NOMO-1 (cell line): ENCODE results near the gene CHST8.

Experiments
- DNase-seq, 2 experiments: peaks; one replicate each; lab custom pipeline; 2025; ENCODE audit not compliant: unreplicated experiment in 2 of 2; lab: John Stamatoyannopoulos, UW

CHST8 gene

DNA sequence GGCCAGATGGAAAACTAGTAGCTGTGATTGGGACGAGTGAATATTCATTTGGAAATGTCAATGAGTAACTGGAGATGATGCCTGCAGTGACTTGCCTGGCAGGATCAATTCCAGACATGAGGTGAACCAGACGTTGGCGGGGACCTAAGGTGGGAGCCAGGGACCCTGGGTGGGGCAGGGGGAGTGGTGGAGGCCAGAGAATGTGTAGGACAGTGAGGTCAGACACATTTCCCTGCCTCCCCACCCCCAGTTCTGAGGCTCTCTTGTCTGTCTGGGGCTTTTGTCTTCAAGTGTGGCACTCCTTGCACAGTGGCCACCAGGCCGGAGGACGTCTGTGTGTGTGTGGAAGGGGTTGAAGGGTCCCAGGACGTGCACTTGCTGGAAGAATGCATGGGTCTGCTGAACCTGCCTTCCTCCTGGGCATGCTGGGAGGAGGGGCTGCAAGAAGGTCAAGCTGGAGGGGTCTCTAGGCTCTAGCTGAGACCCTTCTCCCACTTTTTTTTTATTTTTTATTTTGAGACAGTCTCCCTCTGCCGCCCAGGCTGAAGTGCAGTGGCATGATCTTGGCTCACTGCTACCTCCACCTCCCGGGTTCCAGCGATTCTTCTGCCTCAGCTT lies 51.6 kb downstream of the CHST8 start:
- DNase-seq: no peak

- no peak for DNase-seq
Observed at GRCh38 chr19:33673996-33674625, 52.4 kb downstream of the CHST8 start.

GRCh38 chr19:33674626-33675367 lies 53.0 kb downstream of the CHST8 start:
- DNase-seq: no peak

GRCh38 chr19:33675501-33676124 lies 53.9 kb downstream of the CHST8 start:
- no peak for DNase-seq

GRCh38 chr19:33676999-33677665 lies 55.4 kb downstream of the CHST8 start:
- DNase-seq: no peak

DNA sequence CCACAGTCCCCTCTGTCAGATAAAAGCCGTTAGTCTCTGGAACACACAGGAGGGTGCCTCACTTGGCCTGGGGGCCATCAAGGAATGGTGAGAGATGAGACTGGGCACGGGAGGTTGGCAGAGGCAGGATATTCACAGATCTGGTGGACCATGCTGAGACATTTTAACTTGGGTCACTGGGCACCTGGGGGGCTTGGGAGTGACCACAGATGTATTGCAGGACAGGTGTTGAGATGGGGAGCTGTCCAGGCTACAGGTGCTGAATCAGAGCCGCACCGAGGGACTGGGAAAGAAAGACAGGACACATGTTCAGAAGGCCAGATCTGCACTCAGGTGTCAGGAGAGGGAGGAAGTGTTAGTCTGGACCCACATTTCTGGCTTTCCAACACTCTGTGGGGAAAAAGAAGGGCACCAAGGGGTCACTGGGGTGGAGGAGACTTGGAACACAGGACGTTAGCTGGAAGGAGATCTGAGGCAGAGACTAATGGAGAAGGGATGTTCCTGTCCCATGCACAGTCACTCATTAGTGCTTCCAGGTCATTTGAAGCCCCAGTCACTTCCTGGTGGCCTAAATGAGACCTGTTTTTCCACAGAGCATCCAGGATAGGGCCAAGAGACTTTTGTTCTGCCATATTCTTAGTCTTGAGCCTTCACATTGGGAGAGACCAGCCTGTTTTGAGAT lies 56.1 kb downstream of the CHST8 start:
- DNase-seq: no peak

GRCh38 chr19:33678796-33679585 lies 57.2 kb downstream of the CHST8 start:
- no peak for DNase-seq

- no peak for DNase-seq
Observed at GRCh38 chr19:33679696-33680095, 57.9 kb downstream of the CHST8 start.

GRCh38 chr19:33681081-33681680 lies 59.4 kb downstream of the CHST8 start:
- no peak for DNase-seq

- no peak for DNase-seq
Observed at GRCh38 chr19:33683881-33684537, 62.3 kb downstream of the CHST8 start.

GRCh38 chr19:33684538-33685232 lies 62.9 kb downstream of the CHST8 start:
- DNase-seq: no peak

DNA sequence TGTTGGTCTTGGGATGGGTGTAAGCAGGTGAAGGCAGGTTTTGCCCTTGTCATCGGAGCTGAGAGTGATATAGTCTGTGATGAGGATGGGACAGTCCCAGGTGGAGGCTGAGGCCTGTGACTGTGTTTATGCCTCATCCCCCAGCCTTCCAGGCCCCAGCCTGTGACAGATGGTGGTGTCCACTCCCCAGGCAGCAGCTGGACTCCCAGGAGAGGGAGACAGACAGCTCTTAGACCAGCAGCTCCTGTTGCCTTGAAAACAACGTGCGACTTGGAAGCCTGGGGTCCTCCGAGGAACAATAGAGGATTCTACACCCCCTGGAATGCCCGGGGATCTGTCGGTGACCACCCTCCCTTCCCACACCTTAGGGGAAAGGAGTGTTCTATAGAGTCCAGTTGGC lies 63.8 kb downstream of the CHST8 start:
- no peak for DNase-seq

- DNase-seq: no peak
Observed at GRCh38 chr19:33686262-33686661, 64.5 kb downstream of the CHST8 start.

DNA sequence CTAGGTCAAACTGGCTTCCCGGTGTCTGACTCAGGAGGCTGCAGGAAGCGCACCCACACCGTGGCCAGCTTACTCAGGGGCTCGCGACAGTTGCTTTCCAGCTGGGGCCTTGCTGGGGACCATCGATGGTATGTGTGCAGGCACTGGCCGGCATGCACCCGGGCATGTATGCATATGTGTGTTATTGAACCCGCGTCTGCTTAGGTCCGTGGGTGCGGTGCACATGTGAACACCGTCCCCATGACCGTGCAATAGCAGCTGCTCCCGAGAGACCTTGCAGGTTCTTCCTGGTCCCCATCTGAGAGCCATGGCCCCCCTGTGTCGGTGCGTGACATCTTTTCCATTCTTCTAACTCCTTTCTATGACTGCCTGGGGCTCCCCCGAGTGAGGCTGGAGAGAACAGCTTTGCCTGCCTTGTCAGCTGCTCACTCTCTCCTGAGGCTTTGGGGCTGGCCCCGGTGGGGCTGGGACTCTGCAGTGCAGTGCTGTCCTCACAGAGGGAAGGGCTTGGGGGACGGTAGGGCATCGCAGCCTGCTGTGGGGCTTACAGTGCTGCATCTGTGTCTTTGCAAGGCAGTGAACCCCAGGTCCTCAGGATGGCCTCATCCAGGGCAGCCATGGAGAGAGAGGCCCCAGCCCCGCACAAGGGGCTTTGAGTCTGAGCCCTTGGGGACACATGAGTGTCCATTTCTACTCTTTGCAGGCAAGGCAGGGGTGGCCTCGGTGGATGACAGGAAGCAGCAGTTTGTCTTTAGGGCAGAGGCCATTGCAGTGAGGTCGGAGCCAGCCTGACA lies 65.1 kb downstream of the CHST8 start:
- DNase-seq: no peak

DNA sequence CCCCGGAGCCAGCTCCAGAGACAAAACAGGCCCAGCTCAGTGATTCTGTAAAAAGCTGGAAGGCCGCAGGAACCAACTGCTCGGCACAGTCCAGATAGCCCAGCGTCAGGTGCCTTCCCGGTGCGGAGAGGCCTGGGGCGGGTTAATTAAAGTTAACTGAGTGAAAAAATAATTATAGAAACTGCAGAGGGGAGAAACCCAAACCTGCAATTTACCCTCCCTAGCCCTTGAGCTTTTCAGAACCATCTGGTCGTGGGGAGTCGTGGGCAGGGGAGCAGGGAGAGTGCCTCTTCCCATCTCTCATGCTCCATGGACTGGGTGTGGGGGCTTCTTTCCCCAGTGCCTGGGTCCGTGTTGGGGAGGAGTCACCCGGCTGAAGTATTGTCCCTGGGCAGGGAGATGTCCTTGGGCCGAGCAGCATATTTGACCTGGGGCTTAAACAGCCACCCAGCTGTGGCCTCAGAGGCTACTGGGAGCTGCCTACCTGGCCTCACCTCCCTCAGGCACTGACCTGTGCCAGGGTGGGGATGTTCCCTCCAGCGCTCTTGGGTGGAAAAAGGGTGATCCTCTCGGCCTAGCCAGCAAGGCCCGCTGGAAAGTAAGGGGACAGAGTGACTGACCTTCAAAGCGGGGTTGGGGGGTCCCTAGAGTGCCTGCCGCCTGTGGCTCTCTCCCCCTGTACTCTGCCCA lies 65.9 kb downstream of the CHST8 start:
- DNase-seq: no peak

DNA sequence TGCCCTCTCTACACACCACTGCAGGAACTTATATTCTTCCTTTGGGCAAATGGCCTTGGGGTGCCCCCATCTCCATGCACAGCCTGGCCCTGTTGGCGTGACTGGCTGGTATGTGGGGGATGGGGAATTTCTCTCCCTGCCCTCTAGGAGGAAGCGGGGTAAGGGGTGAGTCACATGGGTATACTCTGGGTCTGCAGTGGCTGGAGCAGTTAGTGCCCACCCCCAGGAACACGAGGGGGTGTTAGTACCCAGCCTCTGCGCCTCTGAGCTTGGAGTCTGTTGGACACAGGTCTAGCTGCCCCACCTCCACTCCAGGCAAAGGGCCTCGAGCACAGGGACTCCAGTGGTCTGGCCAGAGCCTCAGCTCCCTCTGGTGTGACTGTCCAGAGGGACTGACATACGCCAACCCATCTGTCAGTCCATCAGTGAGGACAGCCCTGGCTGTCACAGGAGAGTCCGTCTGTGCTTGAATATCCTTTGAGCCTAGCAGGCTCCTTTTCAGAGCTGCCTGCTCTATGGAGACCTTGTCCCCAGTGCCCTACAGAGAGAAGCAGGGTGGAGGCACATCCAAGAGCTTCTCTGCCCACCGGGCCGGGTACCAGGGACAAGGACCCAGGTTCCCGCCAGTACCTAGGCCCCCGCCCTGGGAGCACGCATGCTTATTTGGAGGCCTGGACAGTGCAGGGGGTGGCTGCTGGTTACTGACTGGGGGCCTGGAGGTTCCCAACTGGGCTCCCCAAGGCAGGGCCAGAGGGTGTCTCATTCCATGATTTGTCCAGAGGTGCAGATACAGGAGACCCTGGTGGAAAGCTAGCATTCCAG lies 66.6 kb downstream of the CHST8 start:
- no peak for DNase-seq
